NCI-H128 (cell line): ENCODE results near the gene PTGDR.

Experiments used
- DNase-seq: peaks from one replicate; lab custom pipeline; 2025; ENCODE audit not compliant: unreplicated experiment; lab: John Stamatoyannopoulos, UW

Gene PTGDR

GRCh38 chr14:52263190-52263589 lies 4.3 kb upstream of the PTGDR start:
- no peak for DNase-seq

- DNase-seq, result no peak
Measured at GRCh38 chr14:52265253-52265652, 2.2 kb upstream of the PTGDR start.

GRCh38 chr14:52266179-52266578 lies 1.3 kb upstream of the PTGDR start:
- no peak for DNase-seq

- no peak for DNase-seq
Measured at GRCh38 chr14:52266782-52267181, 716 bp upstream of the PTGDR start.

GRCh38 chr14:52268279-52269061 lies 972 bp downstream of the PTGDR start:
- DNase-seq, result no peak

GRCh38 chr14:52269100-52269499 lies 1.6 kb downstream of the PTGDR start:
- no peak for DNase-seq

GRCh38 chr14:52269982-52270381 lies 2.5 kb downstream of the PTGDR start:
- no peak for DNase-seq

- no peak for DNase-seq
Measured at GRCh38 chr14:52271538-52271937, 4.0 kb downstream of the PTGDR start.

GRCh38 chr14:52272375-52272774 lies 4.9 kb downstream of the PTGDR start:
- DNase-seq, result no peak

GRCh38 chr14:52275372-52275771 lies 7.9 kb downstream of the PTGDR start:
- no peak for DNase-seq

GRCh38 chr14:52277552-52277951 lies 10.1 kb downstream of the PTGDR start:
- DNase-seq, result no peak

GRCh38 chr14:52279408-52279807 lies 11.9 kb downstream of the PTGDR start:
- no peak for DNase-seq

- DNase-seq, result no peak
Measured at GRCh38 chr14:52283099-52283498, 15.6 kb downstream of the PTGDR start.

GRCh38 chr14:52286661-52287649 lies 19.5 kb downstream of the PTGDR start:
- DNase-seq, result no peak

GRCh38 chr14:52296378-52296777 lies 28.9 kb downstream of the PTGDR start:
- no peak for DNase-seq

- no peak for DNase-seq
Measured at GRCh38 chr14:52298795-52299194, 31.3 kb downstream of the PTGDR start.

GRCh38 chr14:52299692-52300278 lies 32.3 kb downstream of the PTGDR start:
- DNase-seq, result no peak

GRCh38 chr14:52303236-52303635 lies 35.7 kb downstream of the PTGDR start:
- no peak for DNase-seq

GRCh38 chr14:52304248-52304904 lies 36.9 kb downstream of the PTGDR start:
- DNase-seq, result no peak

- no peak for DNase-seq
Measured at GRCh38 chr14:52305014-52305413, 37.5 kb downstream of the PTGDR start.

- DNase-seq, result no peak
Measured at GRCh38 chr14:52307376-52307775, 39.9 kb downstream of the PTGDR start.
